GM12878 (cell line): ENCODE measurements around the gene KRT78. TPM values are rescaled to one million over a fixed set of nuclear protein-coding genes. Genes with fewer than 3 reads are reported as not detected.

Experiments used
- ATAC-seq: fragments of 200-7000 bp; cut with Tn5 transposase; 3 replicates; pipeline ENCODE4 v1.9.1; 2020; ENCODE audit warnings: mild to moderate bottlenecking, moderate library complexity
- BruUV-seq: library from RNA; stranded (reverse); fragments of 400-500 nt; replicated peaks from 2 replicates; lab custom pipeline; 2021; lab: Mats Ljungman, UMichigan
- CTCF ChIA-PET: fragments of 300-600 bp; sonication (Branson Sonifier 250); formaldehyde crosslinking; extraction: SDS; loops from one replicate; lab custom pipeline; 2021; ENCODE audit warnings: inconsistent platforms; lab: Yijun Ruan, JAX
- POLR2A ChIA-PET: fragments of 350-600 bp; formaldehyde crosslinking; extraction: SDS; loops from one replicate; lab custom pipeline; 2021; ENCODE audit warnings: inconsistent platforms; lab: Charles Lee
- RAD21 ChIA-PET: fragments of 300-600 bp; sonication (Branson Sonifier 250); formaldehyde crosslinking; loops from one replicate; lab custom pipeline; 2023; ENCODE audit warnings: antibody characterized with exemption; ENCODE audit not compliant: unreplicated experiment; lab: Charles Lee
- SMC1A ChIA-PET: fragments of 300-600 bp; sonication (Branson Sonifier 250); formaldehyde crosslinking; loops from one replicate; lab custom pipeline; 2023; ENCODE audit not compliant: unreplicated experiment, uncharacterized antibody; lab: Charles Lee
- DNase-seq: peaks from one replicate; pipeline ENCODE4 v3.0.0-alpha.2; 2011; ENCODE audit warnings: low read depth, low spot score
- FAIRE-seq: peaks from 3 replicates; lab custom pipeline; 2011; peaks lifted over from hg19 to GRCh38; lab: Jason Lieb, UNC
- H2AFZ ChIP-seq: 2 replicates; pipeline ENCODE4 v1.6.0; 2011; ENCODE audit warnings: low read depth, low read length, control low read depth; ENCODE audit not compliant: control insufficient read depth
- H3K27ac ChIP-seq: 2 replicates; pipeline ENCODE4 v1.5.1; 2011; ENCODE audit warnings: control low read depth; ENCODE audit not compliant: control insufficient read depth, insufficient read depth
- H3K27me3 ChIP-seq, 2 experiments: replicated peaks in 1 of 2; 2 replicates each; pipeline versions ENCODE4 v1.6.0 to v1.6.1; 2011; ENCODE audit warnings: low read length in 1 of 2; ENCODE audit not compliant: control insufficient read depth in 2 of 2, insufficient read depth in 2 of 2
- H3K36me3 ChIP-seq, 2 experiments: 2 replicates each; pipeline ENCODE4 v1.5.1; 2011; ENCODE audit warnings: low read length in 1 of 2; ENCODE audit not compliant: control insufficient read depth in 2 of 2, insufficient read depth in 2 of 2
- H3K4me1 ChIP-seq: 2 replicates; pipeline ENCODE4 v1.6.1; 2011; ENCODE audit warnings: mild to moderate bottlenecking, low read length, moderate library complexity, mixed read lengths; ENCODE audit not compliant: control insufficient read depth, insufficient read depth
- H3K4me2 ChIP-seq: 2 replicates; pipeline ENCODE4 v1.6.0; 2011; ENCODE audit warnings: control low read depth; ENCODE audit not compliant: control insufficient read depth, insufficient read depth
- H3K4me3 ChIP-seq: fragments of 200-600 bp; sonication (generic); 2 replicates; pipeline ENCODE4 v1.5.1; 2016
- H3K79me2 ChIP-seq: 2 replicates; pipeline ENCODE4 v1.6.0; 2011; ENCODE audit warnings: low read length; ENCODE audit not compliant: control insufficient read depth, insufficient read depth
- H3K9ac ChIP-seq: 2 replicates; pipeline ENCODE4 v1.8.0; 2011; ENCODE audit warnings: low read length, control low read depth, mixed read lengths; ENCODE audit not compliant: control insufficient read depth, insufficient read depth
- H3K9me3 ChIP-seq: replicated peaks from 3 replicates; pipeline ENCODE4 v1.5.1; 2011; ENCODE audit warnings: mild to moderate bottlenecking, low read length; ENCODE audit not compliant: control insufficient read depth, insufficient read depth
- H4K20me1 ChIP-seq: 2 replicates; pipeline ENCODE4 v1.6.0; 2011; ENCODE audit not compliant: control insufficient read depth, insufficient read depth
- CBFB ChIP-seq: IDR thresholded peaks from 2 replicates; pipeline ENCODE4 v1.6.1; 2016; ENCODE audit warnings: antibody characterized with exemption, low read depth
- CREM ChIP-seq: IDR thresholded peaks from 2 replicates; pipeline ENCODE4 v1.6.1; 2014; ENCODE audit warnings: antibody characterized with exemption, low read depth
- EED ChIP-seq: sonication (generic); IDR thresholded peaks from 2 replicates; pipeline ENCODE4 v1.6.1; 2016; ENCODE audit warnings: antibody characterized with exemption, low read depth
- FOS ChIP-seq: IDR thresholded peaks from 3 replicates; pipeline ENCODE4 v1.6.1; 2011; ENCODE audit warnings: borderline replicate concordance; ENCODE audit not compliant: insufficient read length; ENCODE audit errors: extremely low read depth
- HDGF ChIP-seq: fragments of 450-650 bp; IDR thresholded peaks from 2 replicates; pipeline ENCODE4 v1.6.1; 2016; ENCODE audit warnings: antibody characterized with exemption
- KLF5 ChIP-seq: fragments of 450-650 bp; IDR thresholded peaks from 2 replicates; pipeline ENCODE4 v1.6.1; 2014; ENCODE audit warnings: mild to moderate bottlenecking; ENCODE audit not compliant: partially characterized antibody
- RAD51 ChIP-seq: fragments of 450-650 bp; IDR thresholded peaks from 2 replicates; pipeline ENCODE4 v1.6.1; 2016; ENCODE audit warnings: moderate library complexity, mild to moderate bottlenecking, inconsistent platforms
- RELA ChIP-seq: fragments of 450-650 bp; IDR thresholded peaks from 2 replicates; pipeline ENCODE4 v1.8.0; 2014; ENCODE audit warnings: borderline replicate concordance; ENCODE audit not compliant: partially characterized antibody
- SMC3 ChIP-seq: IDR thresholded peaks from 2 replicates; pipeline ENCODE4 v1.6.1; 2011; ENCODE audit warnings: low read length, improper control_type of control experiment, borderline replicate concordance
- STAT1 ChIP-seq: fragments of 450-650 bp; conservative IDR thresholded peaks from 2 replicates; pipeline ENCODE4 v1.6.1; 2014; ENCODE audit warnings: antibody characterized with exemption, mild to moderate bottlenecking
- WGBS: methylation state at CpG from one replicate; pipeline ENCODE4 v1.1.6; 2016; ENCODE audit warnings: low lambda C conversion rate; ENCODE audit not compliant: insufficient replicate concordance, insufficient coverage; ENCODE audit errors: missing lambda C conversion rate; 5-methylcytosine and 5-hydroxymethylcytosine counted together
- in situ Hi-C: fragments of 300-500 bp; cut with MboI; formaldehyde crosslinking; loops from 9 replicates; pipeline ENCODE4 v1.14.3; 2018; ENCODE audit warnings: mixed read lengths
- intact Hi-C: fragments of 100-400 bp; cut with micrococcal nuclease; formaldehyde crosslinking; loops from one replicate; pipeline ENCODE4 v1.14.2; 2022; ENCODE audit not compliant: unreplicated experiment
- polyA plus RNA-seq, 11 experiments: library from polyadenylated mRNA; depleted of rRNA in 4 of 11; unstranded in 6 of 11; stranded (reverse) in 5 of 11; fragments of >200 nt; fragmentation: Nextera tagmentation in 4 of 11; fragmentation: Illumina TruSeq in 1 of 11; extraction: Ambion mirVana in 4 of 11; extraction: Trizol in 1 of 11; gene quantifications; 1 replicate in 1 of 11; 2 replicates in 10 of 11; pipeline versions ENCODE4 v1.2.1 to v1.2.3, GENCODE V29; 2011 to 2016; ENCODE audit warnings: inconsistent platforms in 2 of 11, missing spikeins in 2 of 11, low read depth in 1 of 11
- total RNA-seq, 4 experiments: library from RNA; depleted of rRNA in 3 of 4; stranded (reverse); fragments of >200 nt in 3 of 4; fragmentation: Illumina TruSeq in 1 of 4; extraction: Trizol in 1 of 4; gene quantifications; 2 replicates each; pipeline versions ENCODE4 v1.2.1 to v1.2.3, GENCODE V29; 2013 to 2021
- TF ChIP-seq, protein P1 (sequence below): fragments of 150-350 bp; IDR thresholded peaks from 2 replicates; pipeline ENCODE4 v1.6.1; 2016; ENCODE audit warnings: low read depth, low read length
- TF ChIP-seq, protein P2 (sequence below): fragments of 450-650 bp; conservative IDR thresholded peaks from 2 replicates; pipeline ENCODE4 v1.6.1; 2017; ENCODE audit warnings: mild to moderate bottlenecking, moderate library complexity
- TF ChIP-seq, protein P3 (sequence below): fragments of 450-650 bp; IDR thresholded peaks from 2 replicates; pipeline ENCODE4 v1.6.1; 2018; ENCODE audit warnings: mild to moderate bottlenecking, low read depth, moderate library complexity; ENCODE audit not compliant: partially characterized antibody

Gene KRT78
- total and polyA plus RNA-seq, 10 of the 15 experiments (the other 5 are each of a cell fraction or from before 2014, with no cell fraction given) = 0.07 TPM; not detected in 9

DNA sequence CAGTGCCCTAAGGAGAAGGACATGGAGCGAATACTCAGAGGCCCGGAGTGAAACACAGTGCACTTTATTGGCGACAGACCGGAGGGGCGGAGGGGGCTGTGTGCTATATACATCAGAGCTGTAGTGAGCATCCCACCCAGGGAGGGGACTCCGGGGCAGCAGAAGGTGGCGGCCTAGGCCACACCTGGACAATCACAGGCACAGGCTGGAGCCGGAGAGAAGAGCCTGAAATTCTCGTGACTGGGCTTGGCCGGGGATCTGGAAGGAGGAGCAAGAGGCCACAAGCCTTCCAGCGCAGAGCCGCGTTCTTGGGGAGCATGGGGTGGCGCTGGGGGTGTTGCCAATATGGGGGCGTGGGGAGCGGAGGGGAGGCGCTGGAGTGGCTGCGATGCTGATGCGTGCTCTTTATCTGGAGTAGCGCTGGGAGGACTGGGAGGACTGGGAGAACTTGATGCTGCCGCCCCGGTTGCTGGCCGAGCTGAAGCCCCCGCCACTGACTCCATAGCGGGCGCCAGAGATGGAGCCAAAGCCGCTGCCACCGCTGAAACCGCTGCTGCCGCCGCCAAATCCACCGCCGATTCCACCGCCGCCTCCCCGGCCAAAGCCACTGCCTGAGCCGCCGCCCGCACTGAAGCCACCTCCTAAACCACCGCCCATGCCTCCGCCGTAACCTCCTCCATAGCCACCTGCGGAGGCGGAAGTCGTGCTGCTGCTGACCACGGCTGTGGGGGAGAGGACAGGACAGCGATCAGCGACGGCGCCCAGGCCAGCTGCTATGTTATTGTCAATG is 59.0 kb downstream of the KRT78 start:
- POLR2A ChIA-PET = no interaction called here
- TF ChIP-seq SMC3 = no peak
- no peak for TF ChIP-seq FOS
- TF ChIP-seq HDGF = no peak
- TF ChIP-seq, protein P1, sequence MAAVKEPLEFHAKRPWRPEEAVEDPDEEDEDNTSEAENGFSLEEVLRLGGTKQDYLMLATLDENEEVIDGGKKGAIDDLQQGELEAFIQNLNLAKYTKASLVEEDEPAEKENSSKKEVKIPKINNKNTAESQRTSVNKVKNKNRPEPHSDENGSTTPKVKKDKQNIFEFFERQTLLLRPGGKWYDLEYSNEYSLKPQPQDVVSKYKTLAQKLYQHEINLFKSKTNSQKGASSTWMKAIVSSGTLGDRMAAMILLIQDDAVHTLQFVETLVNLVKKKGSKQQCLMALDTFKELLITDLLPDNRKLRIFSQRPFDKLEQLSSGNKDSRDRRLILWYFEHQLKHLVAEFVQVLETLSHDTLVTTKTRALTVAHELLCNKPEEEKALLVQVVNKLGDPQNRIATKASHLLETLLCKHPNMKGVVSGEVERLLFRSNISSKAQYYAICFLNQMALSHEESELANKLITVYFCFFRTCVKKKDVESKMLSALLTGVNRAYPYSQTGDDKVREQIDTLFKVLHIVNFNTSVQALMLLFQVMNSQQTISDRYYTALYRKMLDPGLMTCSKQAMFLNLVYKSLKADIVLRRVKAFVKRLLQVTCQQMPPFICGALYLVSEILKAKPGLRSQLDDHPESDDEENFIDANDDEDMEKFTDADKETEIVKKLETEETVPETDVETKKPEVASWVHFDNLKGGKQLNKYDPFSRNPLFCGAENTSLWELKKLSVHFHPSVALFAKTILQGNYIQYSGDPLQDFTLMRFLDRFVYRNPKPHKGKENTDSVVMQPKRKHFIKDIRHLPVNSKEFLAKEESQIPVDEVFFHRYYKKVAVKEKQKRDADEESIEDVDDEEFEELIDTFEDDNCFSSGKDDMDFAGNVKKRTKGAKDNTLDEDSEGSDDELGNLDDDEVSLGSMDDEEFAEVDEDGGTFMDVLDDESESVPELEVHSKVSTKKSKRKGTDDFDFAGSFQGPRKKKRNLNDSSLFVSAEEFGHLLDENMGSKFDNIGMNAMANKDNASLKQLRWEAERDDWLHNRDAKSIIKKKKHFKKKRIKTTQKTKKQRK = no peak
- TF ChIP-seq, protein P2, sequence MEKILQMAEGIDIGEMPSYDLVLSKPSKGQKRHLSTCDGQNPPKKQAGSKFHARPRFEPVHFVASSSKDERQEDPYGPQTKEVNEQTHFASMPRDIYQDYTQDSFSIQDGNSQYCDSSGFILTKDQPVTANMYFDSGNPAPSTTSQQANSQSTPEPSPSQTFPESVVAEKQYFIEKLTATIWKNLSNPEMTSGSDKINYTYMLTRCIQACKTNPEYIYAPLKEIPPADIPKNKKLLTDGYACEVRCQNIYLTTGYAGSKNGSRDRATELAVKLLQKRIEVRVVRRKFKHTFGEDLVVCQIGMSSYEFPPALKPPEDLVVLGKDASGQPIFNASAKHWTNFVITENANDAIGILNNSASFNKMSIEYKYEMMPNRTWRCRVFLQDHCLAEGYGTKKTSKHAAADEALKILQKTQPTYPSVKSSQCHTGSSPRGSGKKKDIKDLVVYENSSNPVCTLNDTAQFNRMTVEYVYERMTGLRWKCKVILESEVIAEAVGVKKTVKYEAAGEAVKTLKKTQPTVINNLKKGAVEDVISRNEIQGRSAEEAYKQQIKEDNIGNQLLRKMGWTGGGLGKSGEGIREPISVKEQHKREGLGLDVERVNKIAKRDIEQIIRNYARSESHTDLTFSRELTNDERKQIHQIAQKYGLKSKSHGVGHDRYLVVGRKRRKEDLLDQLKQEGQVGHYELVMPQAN = no peak
- TF ChIP-seq RELA = no peak
- TF ChIP-seq, protein P3, sequence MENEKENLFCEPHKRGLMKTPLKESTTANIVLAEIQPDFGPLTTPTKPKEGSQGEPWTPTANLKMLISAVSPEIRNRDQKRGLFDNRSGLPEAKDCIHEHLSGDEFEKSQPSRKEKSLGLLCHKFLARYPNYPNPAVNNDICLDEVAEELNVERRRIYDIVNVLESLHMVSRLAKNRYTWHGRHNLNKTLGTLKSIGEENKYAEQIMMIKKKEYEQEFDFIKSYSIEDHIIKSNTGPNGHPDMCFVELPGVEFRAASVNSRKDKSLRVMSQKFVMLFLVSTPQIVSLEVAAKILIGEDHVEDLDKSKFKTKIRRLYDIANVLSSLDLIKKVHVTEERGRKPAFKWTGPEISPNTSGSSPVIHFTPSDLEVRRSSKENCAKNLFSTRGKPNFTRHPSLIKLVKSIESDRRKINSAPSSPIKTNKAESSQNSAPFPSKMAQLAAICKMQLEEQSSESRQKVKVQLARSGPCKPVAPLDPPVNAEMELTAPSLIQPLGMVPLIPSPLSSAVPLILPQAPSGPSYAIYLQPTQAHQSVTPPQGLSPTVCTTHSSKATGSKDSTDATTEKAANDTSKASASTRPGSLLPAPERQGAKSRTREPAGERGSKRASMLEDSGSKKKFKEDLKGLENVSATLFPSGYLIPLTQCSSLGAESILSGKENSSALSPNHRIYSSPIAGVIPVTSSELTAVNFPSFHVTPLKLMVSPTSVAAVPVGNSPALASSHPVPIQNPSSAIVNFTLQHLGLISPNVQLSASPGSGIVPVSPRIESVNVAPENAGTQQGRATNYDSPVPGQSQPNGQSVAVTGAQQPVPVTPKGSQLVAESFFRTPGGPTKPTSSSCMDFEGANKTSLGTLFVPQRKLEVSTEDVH = no peak
- TF ChIP-seq STAT1 = no peak
- TF ChIP-seq CREM = no peak
- TF ChIP-seq CBFB = no peak
- TF ChIP-seq EED = no peak
- no peak for TF ChIP-seq RAD51
- TF ChIP-seq KLF5 = no peak
- TF ChIP-seq, all 136 proteins: peak for 0
- H3K27me3 ChIP-seq = peaks cover 0 to 6% of the 10 kb centered on the region in 2 experiments; a peak in 3 of 4 replicates
- ChIA-PET SMC1A (no interaction called here), RAD21 (no interaction called here), CTCF (no interaction called here)
- no peaks in the 10 kb centered on the region for H3K9me3 ChIP-seq
- intact Hi-C loops (no loop called here), in situ Hi-C loops (no loop called here)
- no peaks in the 10 kb centered on the region for H3K36me3 ChIP-seq
- H3K27ac ChIP-seq = no peak overlapping the region
- H4K20me1 ChIP-seq = no peaks in the 10 kb centered on the region
- H3K4me2 ChIP-seq = no peak overlapping the region
- no peak for ATAC-seq
- H2AFZ ChIP-seq = no peak overlapping the region
- DNase-seq = no peak
- no peak overlapping the region for H3K9ac ChIP-seq
- H3K4me3 ChIP-seq = no peak overlapping the region
- BruUV-seq = no TSS peak
- 32% methylated on average over 47 of the region's 50 CpGs for WGBS
- H3K4me1 ChIP-seq = no peaks in the 10 kb centered on the region
- no peak for FAIRE-seq
- H3K79me2 ChIP-seq = no peaks in the 10 kb centered on the region
